Activated B cell treated with CpG ODN at 0.5 μM for 24 hours (primary cell): ENCODE data around the gene SLCO3A1. TPM values are rescaled to one million over a fixed set of nuclear protein-coding genes. Genes with fewer than 3 reads are reported as not detected.

ENCODE experiments used
- ATAC-seq: fragments of 200-7000 bp; cut with Tn5 transposase; one replicate; pipeline ENCODE4 v1.10.0; 2021; ENCODE audit warnings: low read depth, mild to moderate bottlenecking, moderate library complexity
- CTCF ChIA-PET: fragments of 350-600 bp; sonication (Branson Sonifier 250); formaldehyde crosslinking; loops from one replicate; lab custom pipeline; 2021; ENCODE audit warnings: antibody characterized with exemption; lab: Charles Lee
- POLR2A ChIA-PET: fragments of 350-600 bp; sonication (Branson Sonifier 250); formaldehyde crosslinking; loops from one replicate; lab custom pipeline; 2021; ENCODE audit warnings: antibody characterized with exemption; lab: Charles Lee
- DNase-seq: peaks from one replicate; pipeline ENCODE4 v3.0.0; 2022
- H3K27ac Mint-ChIP-seq: one replicate; pipeline ENCODE4 v1.8.0; 2020; ENCODE audit warnings: mixed read lengths
- H3K27me3 Mint-ChIP-seq: one replicate; pipeline ENCODE4 v1.8.0; 2021; ENCODE audit warnings: mixed read lengths
- H3K36me3 Mint-ChIP-seq: one replicate; pipeline ENCODE4 v1.8.0; 2021; ENCODE audit warnings: low read depth, mixed read lengths
- H3K4me1 Mint-ChIP-seq: one replicate; pipeline ENCODE4 v1.8.0; 2021; ENCODE audit warnings: mixed read lengths
- H3K4me3 Mint-ChIP-seq: one replicate; pipeline ENCODE4 v1.8.0; 2020; ENCODE audit warnings: mild to moderate bottlenecking, mixed read lengths
- H3K9me3 Mint-ChIP-seq: one replicate; pipeline ENCODE4 v1.8.0; 2020; ENCODE audit warnings: mixed read lengths
- intact Hi-C: fragments of 100-400 bp; cut with micrococcal nuclease; formaldehyde crosslinking; loops from one replicate; pipeline ENCODE4 v1.15.1; 2024
- total RNA-seq: library from RNA; stranded (reverse); gene quantifications from 2 replicates; pipeline ENCODE4 v1.2.3, GENCODE V29; 2022
- TF ChIP-seq, protein P1 (sequence below): fragments of 200-600 bp; IDR thresholded peaks from one replicate; pipeline ENCODE4 v1.8.0; 2022; ENCODE audit warnings: antibody characterized with exemption, mild to moderate bottlenecking

Gene SLCO3A1
- total RNA-seq, 1 donor from 2014 or later = 0.82 TPM

DNA sequence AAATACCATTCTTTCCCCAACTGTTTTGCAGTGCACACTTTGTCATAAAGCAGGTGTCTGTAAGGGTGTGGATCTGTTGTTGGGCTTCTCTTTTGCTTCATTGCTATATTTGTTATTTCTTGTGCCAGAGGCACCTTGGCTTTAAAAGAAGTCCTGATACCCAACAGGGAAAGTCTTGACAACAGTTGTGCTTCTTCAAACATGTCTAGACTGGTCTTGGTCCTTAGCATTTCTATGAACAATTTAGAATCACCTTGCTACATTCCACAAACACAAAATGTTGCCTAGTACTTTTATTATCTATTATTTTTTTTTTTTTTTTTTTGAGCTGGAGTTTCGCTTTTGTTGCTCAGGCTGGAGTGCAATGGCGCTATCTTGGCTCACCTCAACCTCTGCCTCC is 233.7 kb downstream of the SLCO3A1 start:
- ChIA-PET POLR2A (no interaction called here), CTCF (no interaction called here)

DNA sequence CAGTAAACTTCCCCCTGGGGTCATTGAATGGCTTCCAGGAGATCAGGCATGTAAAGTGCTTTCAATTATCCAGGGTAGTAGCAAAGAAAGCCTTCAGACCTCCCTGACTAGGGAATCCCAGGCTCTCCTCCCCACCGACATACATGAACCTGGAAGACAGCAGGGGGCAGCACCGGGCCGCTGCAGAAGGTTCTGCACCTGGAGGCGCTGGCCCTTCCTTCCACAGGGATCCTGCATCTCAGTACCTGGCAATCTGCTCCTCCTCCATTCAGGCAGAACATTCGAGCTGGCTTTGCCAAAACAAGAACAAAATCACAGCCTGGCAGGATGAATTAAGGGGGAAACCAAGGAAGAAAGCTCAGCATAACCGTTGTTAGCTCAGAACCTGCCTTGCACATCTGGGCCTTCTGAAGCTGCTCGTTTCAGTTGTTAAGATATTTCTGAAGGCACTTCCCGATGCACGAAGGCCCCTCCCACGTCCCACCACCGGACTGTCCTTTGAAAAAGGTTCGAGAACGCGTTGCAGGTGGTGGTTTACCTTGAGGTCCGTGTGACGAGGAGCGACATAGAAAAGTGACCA is 237.7 kb downstream of the SLCO3A1 start:
- ChIA-PET POLR2A (no interaction called here), CTCF (interaction anchor here (1.2 kb wide), 1 partner anchor 624 kb away, joined by 5 read pairs; no protein-coding TSS in a partner anchor)
- no peak overlapping the region for H3K27ac Mint-ChIP-seq
- H3K36me3 Mint-ChIP-seq = no peaks in the 10 kb centered on the region
- TF ChIP-seq, protein P1, sequence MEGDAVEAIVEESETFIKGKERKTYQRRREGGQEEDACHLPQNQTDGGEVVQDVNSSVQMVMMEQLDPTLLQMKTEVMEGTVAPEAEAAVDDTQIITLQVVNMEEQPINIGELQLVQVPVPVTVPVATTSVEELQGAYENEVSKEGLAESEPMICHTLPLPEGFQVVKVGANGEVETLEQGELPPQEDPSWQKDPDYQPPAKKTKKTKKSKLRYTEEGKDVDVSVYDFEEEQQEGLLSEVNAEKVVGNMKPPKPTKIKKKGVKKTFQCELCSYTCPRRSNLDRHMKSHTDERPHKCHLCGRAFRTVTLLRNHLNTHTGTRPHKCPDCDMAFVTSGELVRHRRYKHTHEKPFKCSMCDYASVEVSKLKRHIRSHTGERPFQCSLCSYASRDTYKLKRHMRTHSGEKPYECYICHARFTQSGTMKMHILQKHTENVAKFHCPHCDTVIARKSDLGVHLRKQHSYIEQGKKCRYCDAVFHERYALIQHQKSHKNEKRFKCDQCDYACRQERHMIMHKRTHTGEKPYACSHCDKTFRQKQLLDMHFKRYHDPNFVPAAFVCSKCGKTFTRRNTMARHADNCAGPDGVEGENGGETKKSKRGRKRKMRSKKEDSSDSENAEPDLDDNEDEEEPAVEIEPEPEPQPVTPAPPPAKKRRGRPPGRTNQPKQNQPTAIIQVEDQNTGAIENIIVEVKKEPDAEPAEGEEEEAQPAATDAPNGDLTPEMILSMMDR = no peak
- ATAC-seq (no peak), DNase-seq (no peak)
- peaks cover 3% of the 10 kb centered on the region for H3K27me3 Mint-ChIP-seq
- H3K9me3 Mint-ChIP-seq = no peaks in the 10 kb centered on the region
- peaks cover 6% of the 10 kb centered on the region for H3K4me1 Mint-ChIP-seq
- intact Hi-C loops = no loop called here
- no peak overlapping the region for H3K4me3 Mint-ChIP-seq

More for the DNA sequence above, 233.7 kb downstream of the SLCO3A1 start:
- Mint-ChIP-seq H3K4me1 (no peaks in the 10 kb centered on the region), H3K27me3 (peaks cover 3% of the 10 kb centered on the region), H3K27ac (no peak overlapping the region), H3K4me3 (no peak overlapping the region), H3K36me3 (no peaks in the 10 kb centered on the region), H3K9me3 (no peaks in the 10 kb centered on the region)
- TF ChIP-seq, protein P1 = no peak
- ATAC-seq (no peak), DNase-seq (no peak)
- intact Hi-C loops = no loop called here

DNA sequence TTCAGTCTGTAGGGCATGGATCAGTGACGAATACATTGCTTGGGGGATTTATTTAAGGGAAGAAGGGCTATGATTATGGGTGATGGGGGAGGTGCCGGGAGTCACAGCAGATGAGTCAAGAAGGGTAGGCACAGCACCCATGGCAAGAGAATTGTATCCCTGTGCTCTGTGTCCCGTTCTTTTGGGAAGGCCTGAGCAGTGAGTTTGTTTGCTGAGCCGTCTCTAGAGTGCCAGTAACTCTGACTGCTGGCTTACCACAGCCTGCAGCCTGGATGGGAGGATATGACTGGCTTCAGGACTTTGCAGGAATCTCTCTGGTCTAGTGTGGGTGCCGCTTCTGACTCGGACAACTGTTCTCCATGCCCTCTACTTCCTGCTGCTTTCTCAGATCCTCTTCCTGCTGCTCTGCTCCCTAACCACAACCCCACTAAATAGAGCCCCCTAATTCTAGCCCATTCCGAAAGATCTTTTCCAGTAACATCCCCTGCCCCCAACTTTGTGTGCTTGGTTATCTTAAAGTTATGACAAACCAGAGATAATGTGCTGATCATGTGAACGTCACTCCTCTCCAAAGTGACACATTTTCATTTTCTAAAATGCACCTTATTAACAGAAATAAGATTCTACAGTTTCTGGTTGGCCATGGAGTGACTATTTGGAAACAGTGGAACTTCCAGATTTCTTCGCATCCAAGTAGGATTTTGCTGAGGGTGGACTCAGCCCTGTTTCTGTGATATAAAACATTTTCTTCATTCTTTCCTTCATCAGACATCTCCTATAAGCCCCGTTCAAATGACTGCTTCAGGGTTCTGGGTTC is 239.0 kb downstream of the SLCO3A1 start:
- Mint-ChIP-seq H3K4me3 (no peak overlapping the region), H3K36me3 (no peaks in the 10 kb centered on the region), H3K27me3 (peaks cover 3% of the 10 kb centered on the region), H3K4me1 (peaks cover 7% of the 10 kb centered on the region), H3K27ac (no peak overlapping the region), H3K9me3 (no peaks in the 10 kb centered on the region)
- ChIA-PET POLR2A (no interaction called here), CTCF (no interaction called here)
- intact Hi-C loops = no loop called here
- ATAC-seq (no peak), DNase-seq (no peak)
- TF ChIP-seq, protein P1 = no peak

DNA sequence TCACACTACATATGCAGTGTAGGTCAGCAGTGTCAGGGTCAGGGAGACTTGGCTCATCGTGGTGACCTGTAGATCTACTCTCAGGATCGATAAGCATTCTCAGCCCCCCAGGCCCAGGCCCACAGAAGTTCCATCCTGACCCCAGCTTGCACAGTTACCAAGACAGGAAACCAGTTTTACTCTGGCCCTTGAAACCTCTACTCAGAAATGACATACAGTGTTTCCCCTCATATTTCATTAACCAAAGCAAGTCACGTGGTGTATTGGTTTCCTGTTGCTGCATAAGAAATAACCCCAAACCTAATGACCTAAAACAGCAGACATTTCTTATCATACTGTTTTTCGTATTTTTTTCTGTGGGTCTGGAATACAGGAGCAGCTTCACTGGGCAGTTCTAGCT is 242.2 kb downstream of the SLCO3A1 start:
- H3K4me3 Mint-ChIP-seq = no peak overlapping the region
- no peak overlapping the region for H3K27ac Mint-ChIP-seq
- H3K4me1 Mint-ChIP-seq = peaks cover 11% of the 10 kb centered on the region
- DNase-seq (no peak), ATAC-seq (peak; percentile 10)
- no peaks in the 10 kb centered on the region for H3K9me3 Mint-ChIP-seq
- intact Hi-C loops = no loop called here
- CTCF ChIA-PET = interaction anchor here (1.0 to 3.3 kb wide), 4 partner anchors 10 to 619 kb away, joined by 3 to 26 read pairs (median 5); no protein-coding TSS in a partner anchor
- POLR2A ChIA-PET = no interaction called here
- H3K27me3 Mint-ChIP-seq = no peaks in the 10 kb centered on the region
- H3K36me3 Mint-ChIP-seq = no peaks in the 10 kb centered on the region
- TF ChIP-seq, protein P1 = no peak

DNA sequence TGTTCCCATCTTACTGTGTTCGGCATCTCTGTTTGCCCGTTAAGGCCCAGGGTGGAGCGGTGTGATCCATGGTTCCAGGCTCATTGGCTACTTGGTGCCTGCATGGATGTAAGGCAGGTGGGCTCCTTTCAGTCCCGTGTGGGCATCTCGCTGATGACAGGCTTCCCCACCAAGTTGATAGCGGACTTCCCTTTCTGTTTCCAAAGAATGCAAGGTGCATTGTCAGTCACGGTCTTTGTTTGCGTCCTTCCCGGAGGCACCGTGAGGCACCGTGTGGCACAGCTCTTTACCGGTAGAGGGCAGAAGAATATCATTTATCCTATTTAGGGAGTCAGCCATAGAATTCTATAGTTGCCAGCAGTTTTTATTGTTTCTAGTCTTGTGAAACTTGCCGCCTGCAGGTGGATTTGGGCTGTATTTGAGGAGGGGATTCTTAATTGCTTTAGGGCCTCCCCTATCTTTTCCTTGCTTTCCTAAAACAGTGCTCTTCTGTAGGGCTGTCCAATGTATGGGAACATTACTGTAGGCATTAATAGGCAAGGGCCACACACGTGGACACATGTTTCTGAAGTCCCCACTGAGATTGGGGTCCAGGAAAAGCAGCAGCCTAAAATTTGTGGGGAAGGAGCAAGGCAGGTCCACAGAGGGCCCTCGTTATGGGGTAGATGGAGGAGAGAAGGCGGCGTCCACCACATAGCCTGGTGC is 244.1 kb downstream of the SLCO3A1 start:
- Mint-ChIP-seq H3K27me3 (no peaks in the 10 kb centered on the region), H3K27ac (no peak overlapping the region), H3K9me3 (no peaks in the 10 kb centered on the region), H3K4me3 (no peak overlapping the region), H3K4me1 (peaks cover 22% of the 10 kb centered on the region), H3K36me3 (no peaks in the 10 kb centered on the region)
- ATAC-seq = peak; percentile 52
- DNase-seq = no peak
- ChIA-PET CTCF (interaction anchor here (0.7 to 3.3 kb wide), 5 partner anchors 127 to 617 kb away, joined by 3 to 26 read pairs (median 5); no protein-coding TSS in a partner anchor), POLR2A (no interaction called here)
- intact Hi-C loops = no loop called here
- TF ChIP-seq, protein P1 = no peak
